Stimulated activated CD8-positive, alpha-beta memory T cell treated with anti-CD3 and anti-CD28 coated beads, Interleukin-15, amount 100 ng/mL, for 1 hour (primary cell): ENCODE results near the gene ACTR1A.
A peak's percentile ranks its signal among the peaks of the same experiment; 100 is the strongest.

Source experiments
- DNase-seq: peaks from one replicate; pipeline ENCODE4 v3.0.0-alpha.2; 2020; ENCODE audit warnings: low read depth

ACTR1A gene

GRCh38 chr10:102453502-102453901 is 49.0 kb downstream of the ACTR1A start:
- DNase-seq, result no peak

- DNase-seq, result no peak
Measured at GRCh38 chr10:102452672-102453340, 49.7 kb downstream of the ACTR1A start.

GRCh38 chr10:102451105-102451969 is 51.2 kb downstream of the ACTR1A start, which contains the start of gene C10orf95:
Gene C10orf95, minus strand, starts transcription at chr10:102451543. Its CDS starts 450 bp downstream, at chr10:102451093.
- no peak for DNase-seq

- peak; percentile 61 for DNase-seq
Measured at GRCh38 chr10:102450374-102451104, 52.0 kb downstream of the ACTR1A start.

- DNase-seq, result no peak
Measured at GRCh38 chr10:102450124-102450373, 52.5 kb downstream of the ACTR1A start.

- peak; percentile 76 for DNase-seq
Measured at GRCh38 chr10:102449321-102450123, 53.0 kb downstream of the ACTR1A start.

- no peak for DNase-seq
Measured at GRCh38 chr10:102444851-102445250, 57.7 kb downstream of the ACTR1A start.

GRCh38 chr10:102438374-102438773 is 64.1 kb downstream of the ACTR1A start:
- no peak for DNase-seq

- DNase-seq, result no peak
Measured at GRCh38 chr10:102437515-102437914, 65.0 kb downstream of the ACTR1A start.

GRCh38 chr10:102436312-102436711 is 66.2 kb downstream of the ACTR1A start:
- DNase-seq, result no peak

GRCh38 chr10:102435529-102436233 is 66.8 kb downstream of the ACTR1A start:
- no peak for DNase-seq

- no peak for DNase-seq
Measured at GRCh38 chr10:102435133-102435497, 67.4 kb downstream of the ACTR1A start.

- no peak for DNase-seq
Measured at GRCh38 chr10:102434394-102435132, 67.9 kb downstream of the ACTR1A start.

- no peak for DNase-seq
Measured at GRCh38 chr10:102433619-102434046, 68.9 kb downstream of the ACTR1A start.

- DNase-seq, result peak; percentile 92
Measured at GRCh38 chr10:102432162-102432950, 70.2 kb downstream of the ACTR1A start, which contains the start of gene CUEDC2. Gene CUEDC2, minus strand, starts transcription at chr10:102432574. Its CDS starts 7,386 bp downstream, at chr10:102425188.

GRCh38 chr10:102431452-102432124 is 70.9 kb downstream of the ACTR1A start:
- no peak for DNase-seq

GRCh38 chr10:102429468-102429867 is 73.0 kb downstream of the ACTR1A start:
- DNase-seq, result no peak
